ENCODE data around the gene CMTM5.
"Not testable (repeated sequence)": the region's sequence is repeated elsewhere in the genome, so short reads cannot be mapped to it uniquely, and the experiment has no call there.

CMTM5 gene

GRCh38 chr14:23399136-23399535 lies 22.3 kb downstream of the CMTM5 start:
- no peak for DNase-seq (ENCODE audit: low spot score)

- DNase-seq (ENCODE audit: low spot score) = no peak
Measured at GRCh38 chr14:23399591-23399990, 22.7 kb downstream of the CMTM5 start.

GRCh38 chr14:23400496-23401149 lies 23.8 kb downstream of the CMTM5 start:
- not testable (repeated sequence) for DNase-seq (ENCODE audit: low spot score)

- DNase-seq (ENCODE audit: low spot score) = no peak
Measured at GRCh38 chr14:23401291-23401690, 24.4 kb downstream of the CMTM5 start.

GRCh38 chr14:23402296-23403138 lies 25.7 kb downstream of the CMTM5 start:
- DNase-seq (ENCODE audit: low spot score) = no peak

GRCh38 chr14:23403139-23403438 lies 26.2 kb downstream of the CMTM5 start:
- DNase-seq (ENCODE audit: low spot score) = no peak

- DNase-seq (ENCODE audit: low spot score) = no peak
Measured at GRCh38 chr14:23403908-23404307, 27.1 kb downstream of the CMTM5 start.

GRCh38 chr14:23404331-23404900 lies 27.6 kb downstream of the CMTM5 start:
- DNase-seq (ENCODE audit: low spot score) = no peak

- no peak for DNase-seq (ENCODE audit: low spot score)
Measured at GRCh38 chr14:23405096-23405495, 28.2 kb downstream of the CMTM5 start.

- no peak for DNase-seq (ENCODE audit: low spot score)
Measured at GRCh38 chr14:23405516-23406025, 28.7 kb downstream of the CMTM5 start.

GRCh38 chr14:23406244-23406643 lies 29.4 kb downstream of the CMTM5 start:
- DNase-seq (ENCODE audit: low spot score) = no peak

- DNase-seq (ENCODE audit: low spot score) = no peak
Measured at GRCh38 chr14:23406725-23407355, 30.0 kb downstream of the CMTM5 start.

- no peak for DNase-seq (ENCODE audit: low spot score)
Measured at GRCh38 chr14:23407516-23408306, 30.9 kb downstream of the CMTM5 start, which contains the start of gene MYH6. Gene MYH6 (minus strand): TSS chr14:23408273. CDS start chr14:23407223, 1,050 bp downstream.

- no peak for DNase-seq (ENCODE audit: low spot score)
Measured at GRCh38 chr14:23408307-23408630, 31.4 kb downstream of the CMTM5 start.

GRCh38 chr14:23409475-23409874 lies 32.6 kb downstream of the CMTM5 start:
- no peak for DNase-seq (ENCODE audit: low spot score)

- no peak for DNase-seq (ENCODE audit: low spot score)
Measured at GRCh38 chr14:23409966-23410635, 33.3 kb downstream of the CMTM5 start.

- no peak for DNase-seq (ENCODE audit: low spot score)
Measured at GRCh38 chr14:23411563-23412525, 35.0 kb downstream of the CMTM5 start.

GRCh38 chr14:23413681-23414080 lies 36.8 kb downstream of the CMTM5 start:
- no peak for DNase-seq (ENCODE audit: low spot score)

GRCh38 chr14:23414254-23414653 lies 37.4 kb downstream of the CMTM5 start:
- no peak for DNase-seq (ENCODE audit: low spot score)

Data from CD4-positive, alpha-beta T cell treated with Interleukin-2 at 100 ng/mL for 4 hours (primary cell).